NCI-H774 (cell line): Measurements from ENCODE around the gene LY86.

Source experiments
- DNase-seq: peaks from one replicate; lab custom pipeline; 2025; lab: John Stamatoyannopoulos, UW

Gene LY86

DNA sequence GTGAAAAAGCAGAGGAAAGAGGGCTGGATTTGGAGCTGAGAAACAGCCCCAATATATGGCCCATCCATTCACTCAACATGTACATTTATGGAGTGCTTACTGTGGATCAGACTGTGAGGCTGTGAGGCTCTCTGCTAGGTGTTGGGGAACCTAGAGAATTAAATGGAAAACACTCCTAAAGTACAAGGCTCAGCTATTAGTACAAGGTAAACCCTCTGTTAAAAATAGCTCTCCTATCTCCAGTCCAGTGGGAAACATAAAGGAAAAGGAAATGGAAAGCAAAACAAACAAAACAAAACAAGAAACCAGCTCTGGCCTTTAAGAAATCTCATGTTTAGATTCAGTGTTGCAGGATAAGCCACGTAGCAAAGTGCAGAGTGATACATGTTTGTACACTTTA is 35.0 kb downstream of the LY86 start:
- no peak for DNase-seq

DNA sequence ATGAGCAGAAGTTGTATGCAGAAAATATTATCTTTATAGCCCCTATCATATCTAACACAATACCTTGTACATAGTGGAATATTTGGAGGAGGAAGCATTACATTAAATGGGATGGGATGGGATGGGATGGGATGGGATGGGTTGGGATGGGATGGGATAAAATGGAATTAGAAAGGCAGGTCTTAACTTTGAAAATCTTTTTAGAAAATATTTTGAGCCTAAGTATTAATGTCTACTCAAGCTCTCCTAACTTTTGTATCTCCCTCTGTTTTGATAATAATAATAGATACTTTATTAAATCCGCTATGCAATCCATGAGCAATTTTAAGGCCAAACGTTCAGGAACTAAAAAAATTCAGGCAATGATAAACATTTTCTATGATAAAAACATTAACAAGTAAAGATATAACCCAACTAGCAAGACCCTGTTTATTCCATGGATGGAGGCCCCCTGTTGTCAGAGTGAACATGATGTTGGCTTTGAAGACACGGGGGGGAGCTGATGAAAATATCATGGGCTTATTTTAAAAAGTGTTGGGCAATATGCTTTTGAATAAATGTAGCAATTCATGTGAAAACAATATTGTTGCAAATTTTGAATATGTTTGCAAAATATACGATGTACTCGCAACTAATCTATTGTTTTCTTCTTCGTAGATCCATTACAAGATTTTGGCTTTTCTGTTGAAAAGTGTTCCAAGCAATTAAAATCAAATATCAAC is 35.9 kb downstream of the LY86 start:
- no peak for DNase-seq

GRCh38 chr6:6626187-6626586 is 37.7 kb downstream of the LY86 start:
- DNase-seq, result no peak

- DNase-seq, result no peak
These were observed 40.9 kb downstream of the LY86 start for GRCh38 chr6:6629402-6629801.

DNA sequence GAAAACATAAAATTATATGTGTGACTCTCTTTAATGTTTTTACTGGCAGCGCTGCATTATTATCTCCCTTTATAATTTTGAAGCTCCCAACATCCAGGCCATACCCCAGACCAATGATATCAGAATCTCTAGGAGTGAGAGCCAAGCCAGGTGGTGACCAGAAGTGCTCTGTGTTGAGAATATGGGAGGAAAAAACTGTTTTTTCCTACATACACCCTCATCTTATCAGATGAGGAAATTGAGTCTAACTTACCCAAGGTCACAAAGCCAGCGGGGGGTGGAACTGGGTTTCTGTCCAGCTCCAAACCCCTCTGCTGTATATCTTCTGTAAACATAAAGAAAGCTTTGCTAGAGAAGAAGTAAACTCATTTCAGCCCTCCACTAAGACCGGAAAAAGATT is 42.5 kb downstream of the LY86 start:
- DNase-seq, result no peak

DNA sequence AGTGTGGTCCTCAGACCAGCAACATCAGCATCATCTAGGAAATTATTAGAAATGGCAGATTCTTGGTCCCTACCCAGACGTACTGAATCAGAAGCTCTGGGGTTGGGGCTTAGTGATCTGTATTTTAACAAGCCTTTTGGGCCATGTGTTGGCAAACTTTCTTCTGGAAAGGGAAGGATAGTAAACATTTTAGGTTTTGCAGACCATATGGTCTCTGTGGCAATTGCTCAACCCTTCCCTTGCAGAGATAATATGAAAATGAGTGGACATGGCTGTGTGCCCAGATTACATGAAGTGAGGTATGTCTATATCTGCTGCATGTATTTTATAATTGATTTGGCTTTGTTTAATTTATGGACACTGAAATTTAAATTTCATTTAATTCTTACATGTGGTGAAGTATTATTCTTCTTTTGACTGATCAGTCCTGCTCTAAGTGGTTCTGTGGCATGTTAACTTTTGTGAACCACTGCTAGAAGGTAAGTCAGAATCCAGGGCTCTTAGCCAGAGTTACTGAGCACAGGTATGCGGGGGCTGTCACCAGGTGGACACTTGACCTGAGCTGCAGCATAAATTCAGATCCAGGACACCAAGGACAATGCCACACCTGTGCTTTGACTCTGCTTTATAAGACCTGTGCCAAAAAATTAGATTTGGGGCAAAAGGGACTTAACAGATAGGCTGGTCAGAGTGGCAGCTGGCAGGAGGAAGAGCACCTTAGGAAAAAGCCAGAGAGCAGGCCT is 43.2 kb downstream of the LY86 start:
- DNase-seq, result no peak

DNA sequence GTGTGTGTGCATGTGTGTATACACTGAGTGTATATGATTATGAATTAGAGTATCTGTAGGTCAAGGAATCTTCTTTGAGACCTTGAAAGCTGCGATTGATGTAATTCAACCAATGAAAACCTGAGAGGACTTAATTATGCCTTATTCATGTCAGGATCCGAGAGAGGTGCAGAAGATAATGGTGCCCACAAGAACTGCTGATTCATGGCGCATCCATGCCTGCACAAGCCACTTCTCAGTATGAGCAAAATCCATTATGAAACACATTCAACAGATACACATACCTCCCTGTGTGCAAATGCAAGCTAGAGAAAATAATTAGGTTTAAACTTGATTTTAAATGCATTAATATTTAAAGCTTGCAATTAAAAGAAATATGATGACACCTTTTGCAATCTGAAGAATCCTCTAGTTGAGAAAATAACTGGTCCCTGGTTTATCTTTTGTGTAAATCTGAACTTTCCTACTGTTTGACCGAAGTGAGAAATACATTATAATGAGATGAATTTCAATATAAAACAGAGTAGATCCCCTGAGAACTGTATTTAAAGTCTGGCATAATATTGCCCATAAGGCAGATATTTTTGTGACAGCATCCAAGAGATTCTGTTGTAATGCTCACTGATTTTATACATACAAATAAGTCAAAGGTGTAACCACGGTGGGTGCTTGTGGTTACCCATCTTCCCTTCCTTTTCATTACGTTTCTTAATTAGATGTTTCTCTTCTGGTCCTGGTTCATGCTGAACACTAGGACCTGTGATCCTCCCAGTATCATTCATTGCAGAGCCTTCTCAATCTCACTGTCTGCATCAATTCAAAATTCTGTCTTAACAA is 45.6 kb downstream of the LY86 start:
- DNase-seq, result no peak

GRCh38 chr6:6634735-6635075 is 46.2 kb downstream of the LY86 start:
- no peak for DNase-seq

- no peak for DNase-seq
These were observed 46.8 kb downstream of the LY86 start for GRCh38 chr6:6635291-6635690.

DNA sequence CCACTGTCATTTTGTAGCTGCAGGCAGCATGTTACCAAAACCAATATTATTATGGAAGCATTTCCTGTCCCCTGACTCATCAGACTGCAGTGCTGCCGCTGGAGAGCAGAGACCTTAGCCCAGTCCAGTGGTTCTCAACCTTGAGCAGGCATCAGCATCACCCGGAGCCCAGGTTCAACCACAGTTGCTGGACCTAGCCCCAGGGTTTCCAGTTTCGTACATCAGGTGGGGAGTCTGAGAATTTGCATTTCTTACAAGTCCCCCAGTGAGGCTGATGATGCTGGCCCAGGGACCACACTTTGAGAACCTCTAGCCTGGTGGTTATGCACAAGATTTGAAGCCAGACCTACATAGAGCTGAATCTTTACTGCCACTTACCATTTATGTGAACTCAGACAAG is 47.3 kb downstream of the LY86 start:
- no peak for DNase-seq

DNA sequence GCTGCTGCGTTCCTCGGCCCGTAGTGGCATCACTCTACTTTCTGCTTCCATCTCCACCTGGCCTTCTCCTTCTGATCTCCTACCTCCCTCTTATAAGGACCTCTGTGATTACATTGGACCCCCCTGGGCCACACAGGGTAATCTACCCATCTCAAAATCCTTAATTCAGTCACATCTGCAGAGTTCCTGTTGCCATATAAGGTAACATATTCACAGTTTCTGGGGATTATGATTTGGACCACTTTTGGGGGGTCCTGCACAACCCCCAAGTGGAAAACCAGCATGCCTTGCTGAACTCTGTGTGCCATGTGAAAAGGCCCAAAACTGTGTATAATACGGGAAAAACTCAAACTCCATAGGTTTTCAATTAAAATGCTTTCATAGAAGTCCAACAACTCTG is 51.1 kb downstream of the LY86 start:
- DNase-seq, result no peak

DNA sequence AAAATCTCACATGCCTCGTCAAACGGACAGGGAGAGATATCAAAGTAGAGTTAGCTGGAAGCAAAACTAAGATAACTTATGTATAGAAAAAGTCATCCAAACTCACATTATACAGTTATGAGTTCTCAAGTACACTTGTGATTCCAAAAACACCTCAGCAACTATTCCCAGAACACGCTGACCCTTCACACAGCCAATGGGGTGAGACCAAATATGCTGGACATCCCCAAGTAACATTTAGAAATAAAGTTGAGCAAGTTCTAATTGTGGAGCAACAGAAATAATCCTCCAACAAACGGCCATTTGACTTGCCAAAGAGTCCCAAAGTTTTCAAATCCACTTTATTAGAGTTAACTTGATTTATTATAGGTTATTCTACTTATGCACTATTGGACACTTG is 52.4 kb downstream of the LY86 start:
- DNase-seq, result no peak

DNA sequence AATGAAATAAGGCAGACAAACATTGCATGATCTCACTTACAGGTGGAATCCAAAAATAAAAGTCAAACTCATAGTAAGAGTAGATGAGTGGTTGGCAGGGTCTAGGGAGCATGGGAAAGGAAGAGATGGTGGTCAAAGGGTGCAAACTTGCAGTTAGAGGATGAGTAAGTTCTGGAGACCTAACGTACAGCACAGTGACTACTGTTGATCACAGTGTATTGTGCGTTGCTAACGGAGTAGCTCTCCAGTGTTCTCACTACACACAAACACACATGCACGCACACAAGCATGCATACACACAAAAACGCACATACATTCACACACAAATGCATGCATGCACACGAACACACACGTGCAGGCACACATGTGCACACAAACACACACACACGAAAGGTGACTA is 54.9 kb downstream of the LY86 start:
- DNase-seq, result no peak

GRCh38 chr6:6645261-6645917 is 56.9 kb downstream of the LY86 start:
- DNase-seq, result no peak

- DNase-seq, result no peak
These were observed 57.9 kb downstream of the LY86 start for GRCh38 chr6:6646384-6646783.

DNA sequence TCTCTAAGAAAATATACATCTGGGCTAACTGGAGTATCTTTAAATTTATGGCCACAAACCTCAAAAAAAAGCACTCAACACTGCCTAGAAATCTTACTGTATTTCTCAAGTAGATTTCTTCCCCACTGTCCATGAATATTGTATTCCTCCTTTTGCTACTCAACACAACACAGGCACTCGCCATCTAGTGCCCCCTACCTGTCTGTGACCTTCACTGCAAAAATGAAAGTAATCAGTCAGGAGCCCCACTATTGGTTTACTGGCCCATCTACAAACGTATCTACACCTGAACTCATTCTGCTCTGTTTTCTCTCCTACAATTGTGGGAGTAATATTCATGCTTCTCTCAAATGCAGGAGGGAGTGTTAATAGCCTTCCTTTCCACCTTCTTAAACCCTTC is 58.3 kb downstream of the LY86 start:
- DNase-seq, result no peak

DNA sequence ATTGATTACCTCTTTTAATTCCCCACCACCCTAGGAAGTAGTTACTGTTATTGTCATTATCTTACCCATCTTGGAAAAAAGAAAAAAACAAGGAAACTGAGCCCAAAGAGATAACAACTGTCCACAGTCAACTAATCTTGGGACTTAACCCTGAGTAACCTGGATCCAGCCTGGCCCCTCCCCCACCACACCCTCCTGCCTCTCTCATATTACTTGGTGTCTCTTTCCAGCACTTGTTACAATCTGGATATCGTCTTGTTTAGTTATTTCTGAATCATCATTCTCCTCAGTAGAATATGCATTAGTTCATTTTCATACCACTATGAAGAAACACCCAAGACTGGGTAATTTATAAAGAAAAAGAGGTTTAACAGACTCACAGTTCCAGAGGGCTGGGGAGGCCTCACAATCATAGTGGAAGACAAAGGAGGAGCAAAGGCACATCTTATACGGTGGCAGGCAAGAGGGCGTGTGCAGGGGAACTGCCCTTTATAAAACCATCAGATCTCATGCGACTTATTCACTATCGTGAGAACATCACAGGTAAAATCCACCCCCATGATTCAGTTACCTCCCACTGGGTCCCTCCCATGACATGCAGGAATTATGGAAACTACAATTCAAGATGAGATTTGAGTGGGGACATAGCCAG is 60.3 kb downstream of the LY86 start:
- no peak for DNase-seq

- no peak for DNase-seq
These were observed 61.4 kb downstream of the LY86 start for GRCh38 chr6:6649824-6650349.

- no peak for DNase-seq
These were observed 62.3 kb downstream of the LY86 start for GRCh38 chr6:6650839-6651238.

- no peak for DNase-seq
These were observed 62.8 kb downstream of the LY86 start for GRCh38 chr6:6651335-6651734.

- DNase-seq, result no peak
These were observed 64.4 kb downstream of the LY86 start for GRCh38 chr6:6652932-6653331.
